Measurements from ENCODE around the gene AFF3.
"Not testable (repeated sequence)": the region's sequence is repeated elsewhere in the genome, so short reads cannot be mapped to it uniquely, and the experiment has no call there.

AFF3 gene

GRCh38 chr2:100151832-100152231 lies 9.4 kb upstream of the AFF3 start:
- not testable (repeated sequence) for H3K9ac ChIP-seq (ENCODE audit: low read length in 5 of 5); H3K36me3 ChIP-seq (ENCODE audit: control insufficient read depth in 5 of 5, insufficient read depth in 5 of 5, low read length in 5 of 5); H3K27me3 ChIP-seq (ENCODE audit: control insufficient read depth in 5 of 5, insufficient read depth in 4 of 5, low read length in 5 of 5); H3K9me3 ChIP-seq (ENCODE audit: control insufficient read depth in 5 of 5, low read length in 5 of 5); H3K4me3 ChIP-seq (ENCODE audit: low read depth in 1 of 5, low read length in 5 of 5); H3K4me1 ChIP-seq (ENCODE audit: control insufficient read depth in 5 of 5, insufficient read depth in 5 of 5, low read length in 5 of 5); H3K27ac ChIP-seq (ENCODE audit: low read depth, low read length)

- Histone ChIP-seq H3K9ac (ENCODE audit: low read length in 5 of 5) (no peak overlapping the region), H3K27me3 (ENCODE audit: control insufficient read depth in 5 of 5, insufficient read depth in 4 of 5, low read length in 5 of 5) (no peaks in the 10 kb centered on the region), H3K4me3 (ENCODE audit: low read depth in 1 of 5, low read length in 5 of 5) (no peak overlapping the region), H3K27ac (ENCODE audit: low read depth, low read length) (no peak overlapping the region), H3K4me1 (ENCODE audit: control insufficient read depth in 5 of 5, insufficient read depth in 5 of 5, low read length in 5 of 5) (peaks cover 0 to 5% (median 3%) of the 10 kb centered on the region in 5 donors), H3K36me3 (ENCODE audit: control insufficient read depth in 5 of 5, insufficient read depth in 5 of 5, low read length in 5 of 5) (no peaks in the 10 kb centered on the region), H3K9me3 (ENCODE audit: control insufficient read depth in 5 of 5, low read length in 5 of 5) (peaks cover 0 to 6% (median 0%) of the 10 kb centered on the region in 5 donors)
Observed at GRCh38 chr2:100151310-100151709, 8.9 kb upstream of the AFF3 start.

- Histone ChIP-seq H3K9ac (ENCODE audit: low read length in 5 of 5) (no peak overlapping the region), H3K9me3 (ENCODE audit: control insufficient read depth in 5 of 5, low read length in 5 of 5) (peaks cover 0 to 6% (median 0%) of the 10 kb centered on the region in 5 donors), H3K4me1 (ENCODE audit: control insufficient read depth in 5 of 5, insufficient read depth in 5 of 5, low read length in 5 of 5) (peaks cover 0 to 9% (median 5%) of the 10 kb centered on the region in 5 donors), H3K27me3 (ENCODE audit: control insufficient read depth in 5 of 5, insufficient read depth in 4 of 5, low read length in 5 of 5) (no peaks in the 10 kb centered on the region), H3K27ac (ENCODE audit: low read depth, low read length) (no peak overlapping the region), H3K36me3 (ENCODE audit: control insufficient read depth in 5 of 5, insufficient read depth in 5 of 5, low read length in 5 of 5) (no peaks in the 10 kb centered on the region), H3K4me3 (ENCODE audit: low read depth in 1 of 5, low read length in 5 of 5) (no peak overlapping the region)
Observed at GRCh38 chr2:100148883-100149282, 6.5 kb upstream of the AFF3 start.

- H3K4me1 ChIP-seq (ENCODE audit: control insufficient read depth in 5 of 5, insufficient read depth in 5 of 5, low read length in 5 of 5) = peaks cover 0 to 11% (median 5%) of the 10 kb centered on the region in 5 donors
- H3K4me3 ChIP-seq (ENCODE audit: low read depth in 1 of 5, low read length in 5 of 5) = no peak overlapping the region
- H3K27ac ChIP-seq (ENCODE audit: low read depth, low read length) = no peak overlapping the region
- peaks cover 0 to 6% (median 0%) of the 10 kb centered on the region in 5 donors for H3K9me3 ChIP-seq (ENCODE audit: control insufficient read depth in 5 of 5, low read length in 5 of 5)
- H3K27me3 ChIP-seq (ENCODE audit: control insufficient read depth in 5 of 5, insufficient read depth in 4 of 5, low read length in 5 of 5) = no peaks in the 10 kb centered on the region
- H3K36me3 ChIP-seq (ENCODE audit: control insufficient read depth in 5 of 5, insufficient read depth in 5 of 5, low read length in 5 of 5) = peaks cover 0 to 3% (median 0%) of the 10 kb centered on the region in 5 donors
- no peak overlapping the region for H3K9ac ChIP-seq (ENCODE audit: low read length in 5 of 5)
Observed at GRCh38 chr2:100146657-100146960, 4.2 kb upstream of the AFF3 start.

- no peak overlapping the region for H3K27ac ChIP-seq (ENCODE audit: low read depth, low read length)
- H3K36me3 ChIP-seq (ENCODE audit: control insufficient read depth in 5 of 5, insufficient read depth in 5 of 5, low read length in 5 of 5) = peaks cover 0 to 3% (median 0%) of the 10 kb centered on the region in 5 donors
- peaks cover 0 to 6% (median 0%) of the 10 kb centered on the region in 5 donors for H3K9me3 ChIP-seq (ENCODE audit: control insufficient read depth in 5 of 5, low read length in 5 of 5)
- peaks cover 0 to 12% (median 5%) of the 10 kb centered on the region in 5 donors for H3K4me1 ChIP-seq (ENCODE audit: control insufficient read depth in 5 of 5, insufficient read depth in 5 of 5, low read length in 5 of 5)
- no peak overlapping the region for H3K9ac ChIP-seq (ENCODE audit: low read length in 5 of 5)
- H3K27me3 ChIP-seq (ENCODE audit: control insufficient read depth in 5 of 5, insufficient read depth in 4 of 5, low read length in 5 of 5) = no peaks in the 10 kb centered on the region
- H3K4me3 ChIP-seq (ENCODE audit: low read depth in 1 of 5, low read length in 5 of 5) = no peak overlapping the region
Observed at GRCh38 chr2:100145893-100146656, 3.7 kb upstream of the AFF3 start.

GRCh38 chr2:100143286-100143685 lies 896 bp upstream of the AFF3 start:
- peaks cover 0 to 12% (median 5%) of the 10 kb centered on the region in 5 donors for H3K4me1 ChIP-seq (ENCODE audit: control insufficient read depth in 5 of 5, insufficient read depth in 5 of 5, low read length in 5 of 5)
- H3K9me3 ChIP-seq (ENCODE audit: control insufficient read depth in 5 of 5, low read length in 5 of 5) = no peaks in the 10 kb centered on the region
- no peaks in the 10 kb centered on the region for H3K27me3 ChIP-seq (ENCODE audit: control insufficient read depth in 5 of 5, insufficient read depth in 4 of 5, low read length in 5 of 5)
- peaks cover 0 to 3% (median 0%) of the 10 kb centered on the region in 5 donors for H3K36me3 ChIP-seq (ENCODE audit: control insufficient read depth in 5 of 5, insufficient read depth in 5 of 5, low read length in 5 of 5)
- H3K9ac ChIP-seq (ENCODE audit: low read length in 5 of 5) = no peak overlapping the region
- no peak overlapping the region for H3K27ac ChIP-seq (ENCODE audit: low read depth, low read length)
- H3K4me3 ChIP-seq (ENCODE audit: low read depth in 1 of 5, low read length in 5 of 5) = no peak overlapping the region

GRCh38 chr2:100141906-100142305 lies 484 bp downstream of the AFF3 start:
- H3K27ac ChIP-seq (ENCODE audit: low read depth, low read length) = no peak overlapping the region

GRCh38 chr2:100140582-100140981 lies 1.8 kb downstream of the AFF3 start:
- Histone ChIP-seq H3K27me3 (ENCODE audit: control insufficient read depth in 5 of 5, insufficient read depth in 4 of 5, low read length in 5 of 5) (no peaks in the 10 kb centered on the region), H3K27ac (ENCODE audit: low read depth, low read length) (no peak overlapping the region), H3K36me3 (ENCODE audit: control insufficient read depth in 5 of 5, insufficient read depth in 5 of 5, low read length in 5 of 5) (peaks cover 0 to 3% (median 0%) of the 10 kb centered on the region in 5 donors), H3K4me1 (ENCODE audit: control insufficient read depth in 5 of 5, insufficient read depth in 5 of 5, low read length in 5 of 5) (peaks cover 0 to 3% (median 0%) of the 10 kb centered on the region in 5 donors), H3K9ac (ENCODE audit: low read length in 5 of 5) (no peak overlapping the region), H3K9me3 (ENCODE audit: control insufficient read depth in 5 of 5, low read length in 5 of 5) (no peaks in the 10 kb centered on the region), H3K4me3 (ENCODE audit: low read depth in 1 of 5, low read length in 5 of 5) (no peak overlapping the region)

More at GRCh38 chr2:100141906-100142305, 484 bp downstream of the AFF3 start:
- Histone ChIP-seq H3K4me1 (ENCODE audit: control insufficient read depth in 5 of 5, insufficient read depth in 5 of 5, low read length in 5 of 5) (peaks cover 0 to 12% (median 4%) of the 10 kb centered on the region in 5 donors), H3K4me3 (ENCODE audit: low read depth in 1 of 5, low read length in 5 of 5) (peak overlapping the region in 3 of 5 donors; percentile 1 to 42 (median 32)), H3K9ac (ENCODE audit: low read length in 5 of 5) (no peak overlapping the region), H3K9me3 (ENCODE audit: control insufficient read depth in 5 of 5, low read length in 5 of 5) (no peaks in the 10 kb centered on the region), H3K36me3 (ENCODE audit: control insufficient read depth in 5 of 5, insufficient read depth in 5 of 5, low read length in 5 of 5) (peaks cover 0 to 3% (median 0%) of the 10 kb centered on the region in 5 donors), H3K27me3 (ENCODE audit: control insufficient read depth in 5 of 5, insufficient read depth in 4 of 5, low read length in 5 of 5) (no peaks in the 10 kb centered on the region)

- no peaks in the 10 kb centered on the region for H3K27me3 ChIP-seq (ENCODE audit: control insufficient read depth in 5 of 5, insufficient read depth in 4 of 5, low read length in 5 of 5)
- no peak overlapping the region for H3K4me3 ChIP-seq (ENCODE audit: low read depth in 1 of 5, low read length in 5 of 5)
- H3K36me3 ChIP-seq (ENCODE audit: control insufficient read depth in 5 of 5, insufficient read depth in 5 of 5, low read length in 5 of 5) = peaks cover 0 to 3% (median 0%) of the 10 kb centered on the region in 5 donors
- no peaks in the 10 kb centered on the region for H3K9me3 ChIP-seq (ENCODE audit: control insufficient read depth in 5 of 5, low read length in 5 of 5)
- H3K4me1 ChIP-seq (ENCODE audit: control insufficient read depth in 5 of 5, insufficient read depth in 5 of 5, low read length in 5 of 5) = peaks cover 0 to 3% (median 0%) of the 10 kb centered on the region in 5 donors
- no peak overlapping the region for H3K27ac ChIP-seq (ENCODE audit: low read depth, low read length)
- H3K9ac ChIP-seq (ENCODE audit: low read length in 5 of 5) = no peak overlapping the region
Observed at GRCh38 chr2:100137866-100138570, 4.4 kb downstream of the AFF3 start.

GRCh38 chr2:100137318-100137717 lies 5.1 kb downstream of the AFF3 start:
- peaks cover 0 to 3% (median 0%) of the 10 kb centered on the region in 5 donors for H3K4me1 ChIP-seq (ENCODE audit: control insufficient read depth in 5 of 5, insufficient read depth in 5 of 5, low read length in 5 of 5)
- no peak overlapping the region for H3K27ac ChIP-seq (ENCODE audit: low read depth, low read length)
- H3K9ac ChIP-seq (ENCODE audit: low read length in 5 of 5) = no peak overlapping the region
- no peak overlapping the region for H3K4me3 ChIP-seq (ENCODE audit: low read depth in 1 of 5, low read length in 5 of 5)
- peaks cover 0 to 3% (median 0%) of the 10 kb centered on the region in 5 donors for H3K36me3 ChIP-seq (ENCODE audit: control insufficient read depth in 5 of 5, insufficient read depth in 5 of 5, low read length in 5 of 5)
- H3K9me3 ChIP-seq (ENCODE audit: control insufficient read depth in 5 of 5, low read length in 5 of 5) = no peaks in the 10 kb centered on the region
- no peaks in the 10 kb centered on the region for H3K27me3 ChIP-seq (ENCODE audit: control insufficient read depth in 5 of 5, insufficient read depth in 4 of 5, low read length in 5 of 5)

All from subcutaneous abdominal adipose tissue (tissue), 5 donors.